ENCODE measurements around the gene CD180.

Gene CD180

DNA sequence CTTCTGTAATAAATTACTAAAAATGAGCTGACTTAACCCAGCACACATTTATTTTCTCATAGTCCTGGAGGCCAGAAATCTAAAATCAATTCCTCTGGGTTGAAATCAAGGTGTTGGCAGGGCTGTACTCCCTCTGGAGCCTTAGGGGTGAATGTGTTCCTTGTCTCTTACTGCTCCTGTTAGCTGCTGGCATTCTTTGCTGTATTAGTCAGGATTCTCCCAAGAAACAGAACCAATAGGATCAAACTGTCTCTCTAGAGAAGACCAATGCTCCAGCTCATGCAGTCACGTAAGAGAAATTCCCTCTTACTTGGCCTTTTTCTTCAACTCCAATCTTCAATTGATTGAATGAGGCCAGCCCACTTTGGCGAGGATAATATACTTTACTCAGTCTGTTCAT, 15.3 kb upstream of the CD180 start:
- DNase-seq (ENCODE audit: low read depth) = no peak
- TF ChIP-seq MYC (IDR thresholded peaks at IDR 0.05; ENCODE audit: low read depth, low read length) (no peak), POLR2A (IDR thresholded peaks at IDR 0.05; ENCODE audit: extremely low read depth, insufficient read length) (no peak)
- TF ChIP-seq, protein P1, sequence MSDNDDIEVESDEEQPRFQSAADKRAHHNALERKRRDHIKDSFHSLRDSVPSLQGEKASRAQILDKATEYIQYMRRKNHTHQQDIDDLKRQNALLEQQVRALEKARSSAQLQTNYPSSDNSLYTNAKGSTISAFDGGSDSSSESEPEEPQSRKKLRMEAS (IDR thresholded peaks at IDR 0.05; ENCODE audit: low read depth, low read length) = no peak
- TF ChIP-seq, protein P2, sequence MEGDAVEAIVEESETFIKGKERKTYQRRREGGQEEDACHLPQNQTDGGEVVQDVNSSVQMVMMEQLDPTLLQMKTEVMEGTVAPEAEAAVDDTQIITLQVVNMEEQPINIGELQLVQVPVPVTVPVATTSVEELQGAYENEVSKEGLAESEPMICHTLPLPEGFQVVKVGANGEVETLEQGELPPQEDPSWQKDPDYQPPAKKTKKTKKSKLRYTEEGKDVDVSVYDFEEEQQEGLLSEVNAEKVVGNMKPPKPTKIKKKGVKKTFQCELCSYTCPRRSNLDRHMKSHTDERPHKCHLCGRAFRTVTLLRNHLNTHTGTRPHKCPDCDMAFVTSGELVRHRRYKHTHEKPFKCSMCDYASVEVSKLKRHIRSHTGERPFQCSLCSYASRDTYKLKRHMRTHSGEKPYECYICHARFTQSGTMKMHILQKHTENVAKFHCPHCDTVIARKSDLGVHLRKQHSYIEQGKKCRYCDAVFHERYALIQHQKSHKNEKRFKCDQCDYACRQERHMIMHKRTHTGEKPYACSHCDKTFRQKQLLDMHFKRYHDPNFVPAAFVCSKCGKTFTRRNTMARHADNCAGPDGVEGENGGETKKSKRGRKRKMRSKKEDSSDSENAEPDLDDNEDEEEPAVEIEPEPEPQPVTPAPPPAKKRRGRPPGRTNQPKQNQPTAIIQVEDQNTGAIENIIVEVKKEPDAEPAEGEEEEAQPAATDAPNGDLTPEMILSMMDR (IDR thresholded peaks at IDR 0.05; ENCODE audit: low read depth, low read length) = no peak
- no peak overlapping the region for H3K4me3 ChIP-seq (ENCODE audit: low read depth, low read length)

GRCh38 chr5:67209141-67209771, 12.7 kb upstream of the CD180 start:
- TF ChIP-seq, protein P1 (IDR thresholded peaks at IDR 0.05; ENCODE audit: low read depth, low read length) = no peak
- TF ChIP-seq, protein P2 (IDR thresholded peaks at IDR 0.05; ENCODE audit: low read depth, low read length) = peak; percentile 48
- no peak overlapping the region for H3K4me3 ChIP-seq (ENCODE audit: low read depth, low read length)
- peak; percentile 76 for DNase-seq (ENCODE audit: low read depth)

- DNase-seq (ENCODE audit: low read depth) = no peak
- TF ChIP-seq, protein P2 (IDR thresholded peaks at IDR 0.05; ENCODE audit: low read depth, low read length) = no peak
- TF ChIP-seq MYC (IDR thresholded peaks at IDR 0.05; ENCODE audit: low read depth, low read length) (no peak), POLR2A (IDR thresholded peaks at IDR 0.05; ENCODE audit: extremely low read depth, insufficient read length) (no peak)
- TF ChIP-seq, protein P1 (IDR thresholded peaks at IDR 0.05; ENCODE audit: low read depth, low read length) = no peak
Observed at GRCh38 chr5:67208403-67208802, 11.8 kb upstream of the CD180 start.

GRCh38 chr5:67206929-67207328, 10.3 kb upstream of the CD180 start:
- peak; percentile 87 for DNase-seq (ENCODE audit: low read depth)
- TF ChIP-seq MYC (IDR thresholded peaks at IDR 0.05; ENCODE audit: low read depth, low read length) (no peak), POLR2A (IDR thresholded peaks at IDR 0.05; ENCODE audit: extremely low read depth, insufficient read length) (no peak)
- TF ChIP-seq, protein P1 (IDR thresholded peaks at IDR 0.05; ENCODE audit: low read depth, low read length) = no peak
- no peak overlapping the region for H3K4me3 ChIP-seq (ENCODE audit: low read depth, low read length)

More at GRCh38 chr5:67208403-67208802, 11.8 kb upstream of the CD180 start:
- H3K4me3 ChIP-seq (ENCODE audit: low read depth, low read length) = no peak overlapping the region

GRCh38 chr5:67206461-67206860, 9.9 kb upstream of the CD180 start:
- DNase-seq (ENCODE audit: low read depth) = no peak
- H3K4me3 ChIP-seq (ENCODE audit: low read depth, low read length) = no peak overlapping the region
- TF ChIP-seq POLR2A (IDR thresholded peaks at IDR 0.05; ENCODE audit: extremely low read depth, insufficient read length) (no peak), MYC (IDR thresholded peaks at IDR 0.05; ENCODE audit: low read depth, low read length) (no peak)
- TF ChIP-seq, protein P2 (IDR thresholded peaks at IDR 0.05; ENCODE audit: low read depth, low read length) = no peak
- TF ChIP-seq, protein P1 (IDR thresholded peaks at IDR 0.05; ENCODE audit: low read depth, low read length) = no peak

DNA sequence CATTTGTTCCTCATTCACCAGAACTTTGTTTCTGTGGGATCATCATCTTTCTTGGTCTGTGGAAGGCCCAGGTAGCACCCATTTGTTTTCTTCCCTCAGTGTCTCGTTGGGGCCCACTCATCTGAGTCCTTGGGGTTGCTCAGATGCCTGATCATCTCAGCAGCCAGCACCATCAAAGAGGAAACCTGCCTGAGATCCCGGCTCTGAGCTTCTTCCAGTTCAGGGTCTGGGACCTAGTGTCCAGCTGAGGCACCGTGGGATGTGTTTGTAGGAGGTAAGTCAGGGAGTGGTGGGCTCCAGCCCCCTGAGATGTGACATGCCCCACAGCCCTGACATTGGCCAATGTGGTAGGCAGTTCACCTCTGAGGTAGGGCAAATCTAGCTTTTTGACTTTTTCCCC, 9.4 kb upstream of the CD180 start:
- H3K4me3 ChIP-seq (ENCODE audit: low read depth, low read length) = no peak overlapping the region
- TF ChIP-seq MYC (IDR thresholded peaks at IDR 0.05; ENCODE audit: low read depth, low read length) = no peak
- TF ChIP-seq, protein P2 (IDR thresholded peaks at IDR 0.05; ENCODE audit: low read depth, low read length) = no peak
- TF ChIP-seq, protein P1 (IDR thresholded peaks at IDR 0.05; ENCODE audit: low read depth, low read length) = no peak
- no peak for TF ChIP-seq POLR2A (IDR thresholded peaks at IDR 0.05; ENCODE audit: extremely low read depth, insufficient read length)
- no peak for DNase-seq (ENCODE audit: low read depth)
